Upper lobe of left lung (tissue), 6 donors: ENCODE data around the gene METTL25B. TPM values are rescaled to one million over a fixed set of nuclear protein-coding genes. Genes with fewer than 3 reads are reported as not detected.
A peak's percentile ranks its signal among the peaks of the same experiment; 100 is the strongest.

Experiments
- ATAC-seq, 2 donors: fragments of 200-7000 bp; cut with Tn5 transposase; one replicate each; pipeline ENCODE4 v1.9.1; 2022; ENCODE audit warnings: mild to moderate bottlenecking in 2 of 2, moderate library complexity in 2 of 2; ENCODE audit not compliant: low FRiP score in 2 of 2
- DNase-seq, 2 donors: peaks; one replicate each; pipeline ENCODE4 v3.0.0-alpha.2; 2019 to 2020
- H3K27ac ChIP-seq, 4 donors: fragments of 200-600 bp; sonication (generic); one replicate each; pipeline ENCODE4 v1.5.1; 2016 to 2019
- H3K27me3 ChIP-seq, 4 donors: fragments of 200-600 bp; sonication (generic); one replicate each; pipeline ENCODE4 v1.5.1; 2017 to 2019
- H3K36me3 ChIP-seq, 4 donors: fragments of 200-600 bp; sonication (generic); one replicate each; pipeline ENCODE4 v1.5.1; 2016 to 2019
- H3K4me1 ChIP-seq, 4 donors: fragments of 200-600 bp; sonication (generic); one replicate each; pipeline ENCODE4 v1.5.1; 2018 to 2019
- H3K4me3 ChIP-seq, 4 donors: fragments of 200-600 bp; sonication (generic); one replicate each; pipeline ENCODE4 v1.5.1; 2017 to 2019; ENCODE audit warnings: mild to moderate bottlenecking in 2 of 4, moderate library complexity in 1 of 4
- H3K9me3 ChIP-seq, 4 donors: fragments of 200-600 bp; sonication (generic); one replicate each; pipeline ENCODE4 v1.5.1; 2018 to 2019
- EP300 ChIP-seq, 4 donors: sonication (generic); formaldehyde crosslinking; IDR thresholded peaks; one replicate each; pipeline ENCODE4 v1.5.1; 2017; ENCODE audit warnings: antibody characterized with exemption in 4 of 4, control low read depth in 2 of 4
- POLR2A ChIP-seq, 4 donors: fragments of 450-650 bp; IDR thresholded peaks; one replicate each; pipeline ENCODE4 v1.5.1; 2016 to 2017; ENCODE audit warnings: antibody characterized with exemption in 4 of 4, mild to moderate bottlenecking in 2 of 4
- POLR2AphosphoS5 ChIP-seq, 2 donors: sonication (generic); formaldehyde crosslinking; IDR thresholded peaks; one replicate each; pipeline ENCODE4 v1.5.1; 2017; ENCODE audit warnings: antibody characterized with exemption in 2 of 2
- WGBS, 2 donors: methylation state at CpG; one replicate each; pipeline ENCODE4 v1.1.5; 2017 to 2018; 5-methylcytosine and 5-hydroxymethylcytosine counted together
- total RNA-seq, 6 donors: library from RNA; depleted of rRNA in 4 of 6; stranded (reverse); fragments of >200 nt in 4 of 6; gene quantifications; one replicate each; pipeline versions ENCODE4 v1.1.0 to v1.2.1, GENCODE V29; 2016 to 2021
- TF ChIP-seq, protein P1 (sequence below), 6 experiments: fragments of 450-650 bp in 4 of 6; fragments of 200-600 bp in 2 of 6; sonication (generic) in 2 of 6; IDR thresholded peaks; one replicate each; pipeline ENCODE4 v1.5.1; 2016 to 2019; ENCODE audit warnings: antibody characterized with exemption in 6 of 6
- donor health status: DM: no; HTN: no; CAD: no; lungs with moderate emphysema.
- donor health status: DM: no; HTN: yes; CAD: no; lungs with severe emphysema.

METTL25B gene
- 100 to 1,000 TPM in 1 of 6 donors, 10 to 100 TPM in 5; 23.4 to 131 (median 39.9) TPM for total RNA-seq

GRCh38 chr1:156727926-156728598 lies at the start of gene METTL25B:
TSS of gene METTL25B (plus strand) at chr1:156728469. CDS start at chr1:156729105, 636 bp downstream.
- DNase-seq (peak; percentile 80 to 96), ATAC-seq (peak; percentile 89)
- H3K4me1 ChIP-seq: peaks cover 40 to 48% (median 42%) of the 10 kb centered on the region in 4 donors
- H3K27ac ChIP-seq: peak within 1 kb of the TSS; percentile 95 to 99 (median 98)
- no peaks in the 10 kb centered on the region for H3K9me3 ChIP-seq
- H3K4me3 ChIP-seq: peak within 1 kb of the TSS; percentile 68 to 83 (median 77)
- TF ChIP-seq POLR2AphosphoS5 (IDR thresholded peaks at IDR 0.05) (peak in 1 of 2 donors; percentile 50), EP300 (IDR thresholded peaks at IDR 0.05) (no peak), POLR2A (IDR thresholded peaks at IDR 0.05) (peak in 2 of 4 donors; percentile 34 to 68)
- H3K36me3 ChIP-seq: peaks cover 9 to 30% (median 20%) of the 10 kb centered on the region in 4 donors
- WGBS, 2 donors: 0% methylated on average over 17 to 40 of the region's 46 CpGs
- no peaks in the 10 kb centered on the region for H3K27me3 ChIP-seq

- no peak for DNase-seq
- TF ChIP-seq POLR2AphosphoS5 (IDR thresholded peaks at IDR 0.05) (no peak), EP300 (IDR thresholded peaks at IDR 0.05) (no peak), POLR2A (IDR thresholded peaks at IDR 0.05) (no peak)
- TF ChIP-seq, protein P1, sequence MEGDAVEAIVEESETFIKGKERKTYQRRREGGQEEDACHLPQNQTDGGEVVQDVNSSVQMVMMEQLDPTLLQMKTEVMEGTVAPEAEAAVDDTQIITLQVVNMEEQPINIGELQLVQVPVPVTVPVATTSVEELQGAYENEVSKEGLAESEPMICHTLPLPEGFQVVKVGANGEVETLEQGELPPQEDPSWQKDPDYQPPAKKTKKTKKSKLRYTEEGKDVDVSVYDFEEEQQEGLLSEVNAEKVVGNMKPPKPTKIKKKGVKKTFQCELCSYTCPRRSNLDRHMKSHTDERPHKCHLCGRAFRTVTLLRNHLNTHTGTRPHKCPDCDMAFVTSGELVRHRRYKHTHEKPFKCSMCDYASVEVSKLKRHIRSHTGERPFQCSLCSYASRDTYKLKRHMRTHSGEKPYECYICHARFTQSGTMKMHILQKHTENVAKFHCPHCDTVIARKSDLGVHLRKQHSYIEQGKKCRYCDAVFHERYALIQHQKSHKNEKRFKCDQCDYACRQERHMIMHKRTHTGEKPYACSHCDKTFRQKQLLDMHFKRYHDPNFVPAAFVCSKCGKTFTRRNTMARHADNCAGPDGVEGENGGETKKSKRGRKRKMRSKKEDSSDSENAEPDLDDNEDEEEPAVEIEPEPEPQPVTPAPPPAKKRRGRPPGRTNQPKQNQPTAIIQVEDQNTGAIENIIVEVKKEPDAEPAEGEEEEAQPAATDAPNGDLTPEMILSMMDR (IDR thresholded peaks at IDR 0.05): no peak
- Histone ChIP-seq H3K27ac (no peak overlapping the region), H3K4me1 (peaks cover 13 to 25% (median 19%) of the 10 kb centered on the region in 4 donors), H3K27me3 (peaks cover 0 to 20% (median 8%) of the 10 kb centered on the region in 4 donors), H3K4me3 (no peak overlapping the region), H3K36me3 (peaks cover 0 to 1% (median 0%) of the 10 kb centered on the region in 4 donors), H3K9me3 (no peaks in the 10 kb centered on the region)
- no peak for ATAC-seq
- WGBS, 2 donors: 52 to 64% methylated on average over 2 of the region's 2 CpGs
Observed at GRCh38 chr1:156680056-156680455, 48.2 kb upstream of the METTL25B start.

- Histone ChIP-seq H3K4me1 (peaks cover 13 to 19% (median 15%) of the 10 kb centered on the region in 4 donors), H3K27ac (no peak overlapping the region), H3K36me3 (no peaks in the 10 kb centered on the region), H3K9me3 (no peaks in the 10 kb centered on the region), H3K4me3 (no peak overlapping the region), H3K27me3 (peaks cover 0 to 13% (median 7%) of the 10 kb centered on the region in 4 donors)
- TF ChIP-seq POLR2AphosphoS5 (IDR thresholded peaks at IDR 0.05) (no peak), EP300 (IDR thresholded peaks at IDR 0.05) (no peak), POLR2A (IDR thresholded peaks at IDR 0.05) (no peak)
- TF ChIP-seq, protein P1 (IDR thresholded peaks at IDR 0.05): no peak
- no peak for ATAC-seq
- 75 to 80% methylated on average over 7 to 8 of the region's 8 CpGs for WGBS, 2 donors
- no peak for DNase-seq
Observed at GRCh38 chr1:156681196-156681960, 46.9 kb upstream of the METTL25B start.

DNA sequence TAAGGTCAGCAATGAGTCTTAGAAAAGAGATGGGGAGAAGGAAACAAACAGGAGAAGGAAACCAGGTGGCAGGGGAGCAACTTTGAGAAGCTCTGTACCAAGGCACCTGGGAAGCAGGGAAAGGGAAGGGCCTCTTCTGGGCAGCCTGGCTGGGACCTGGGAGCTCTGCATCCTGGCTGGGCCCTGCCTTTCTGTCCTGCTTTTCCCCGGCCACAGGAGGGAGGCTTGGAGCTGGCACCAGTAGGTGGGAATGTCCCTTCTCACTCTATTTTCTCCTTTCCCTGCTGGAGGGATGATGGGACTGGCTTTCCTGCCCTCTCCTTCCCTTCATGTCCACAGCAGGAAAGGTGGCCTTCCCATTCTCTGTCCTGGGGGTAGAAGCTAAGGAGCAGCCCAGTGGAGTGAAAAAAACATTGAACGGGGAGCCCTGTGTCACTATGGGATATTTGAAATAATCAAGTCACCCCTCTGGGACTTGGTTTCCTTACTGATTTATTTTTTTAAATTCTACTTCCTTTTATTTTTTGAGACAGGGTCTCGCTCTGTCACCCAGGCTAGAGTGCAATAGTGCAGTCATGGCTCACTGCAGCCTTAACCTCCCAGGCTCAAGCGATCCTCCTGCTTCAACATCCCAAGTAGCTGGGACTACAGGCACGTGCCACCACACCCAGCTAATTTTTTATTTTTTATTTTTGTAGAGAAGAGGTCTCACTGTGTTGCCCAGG lies 45.9 kb upstream of the METTL25B start:
- H3K9me3 ChIP-seq: no peaks in the 10 kb centered on the region
- 69 to 70% methylated on average over 5 of the region's 5 CpGs for WGBS, 2 donors
- ATAC-seq: no peak
- no peak overlapping the region for H3K27ac ChIP-seq
- no peak overlapping the region for H3K4me3 ChIP-seq
- DNase-seq: no peak
- H3K27me3 ChIP-seq: peaks cover 0 to 7% (median 2%) of the 10 kb centered on the region in 4 donors
- H3K36me3 ChIP-seq: no peaks in the 10 kb centered on the region
- peaks cover 6 to 10% (median 9%) of the 10 kb centered on the region in 4 donors for H3K4me1 ChIP-seq
- no peak for TF ChIP-seq POLR2AphosphoS5 (IDR thresholded peaks at IDR 0.05)
- TF ChIP-seq POLR2A (IDR thresholded peaks at IDR 0.05): no peak
- no peak for TF ChIP-seq EP300 (IDR thresholded peaks at IDR 0.05)
- TF ChIP-seq, protein P1 (IDR thresholded peaks at IDR 0.05): no peak
